OCI-LY3 (cell line): ENCODE data around the gene TMEM106A.

Experiments
- EZH2phosphoT487 ChIP-seq: fragments of 200-600 bp; shearing (Covaris generic); IDR thresholded peaks from 2 replicates; pipeline ENCODE4 v1.6.1; 2018; ENCODE audit warnings: antibody characterized with exemption, mixed run types, low read depth
- TF ChIP-seq, protein P1 (sequence below): fragments of 200-600, 300-600 bp; sonication (generic); IDR thresholded peaks from 2 replicates; pipeline ENCODE4 v1.5.1; 2014; ENCODE audit warnings: antibody characterized with exemption, low read length, low read depth

DNA sequence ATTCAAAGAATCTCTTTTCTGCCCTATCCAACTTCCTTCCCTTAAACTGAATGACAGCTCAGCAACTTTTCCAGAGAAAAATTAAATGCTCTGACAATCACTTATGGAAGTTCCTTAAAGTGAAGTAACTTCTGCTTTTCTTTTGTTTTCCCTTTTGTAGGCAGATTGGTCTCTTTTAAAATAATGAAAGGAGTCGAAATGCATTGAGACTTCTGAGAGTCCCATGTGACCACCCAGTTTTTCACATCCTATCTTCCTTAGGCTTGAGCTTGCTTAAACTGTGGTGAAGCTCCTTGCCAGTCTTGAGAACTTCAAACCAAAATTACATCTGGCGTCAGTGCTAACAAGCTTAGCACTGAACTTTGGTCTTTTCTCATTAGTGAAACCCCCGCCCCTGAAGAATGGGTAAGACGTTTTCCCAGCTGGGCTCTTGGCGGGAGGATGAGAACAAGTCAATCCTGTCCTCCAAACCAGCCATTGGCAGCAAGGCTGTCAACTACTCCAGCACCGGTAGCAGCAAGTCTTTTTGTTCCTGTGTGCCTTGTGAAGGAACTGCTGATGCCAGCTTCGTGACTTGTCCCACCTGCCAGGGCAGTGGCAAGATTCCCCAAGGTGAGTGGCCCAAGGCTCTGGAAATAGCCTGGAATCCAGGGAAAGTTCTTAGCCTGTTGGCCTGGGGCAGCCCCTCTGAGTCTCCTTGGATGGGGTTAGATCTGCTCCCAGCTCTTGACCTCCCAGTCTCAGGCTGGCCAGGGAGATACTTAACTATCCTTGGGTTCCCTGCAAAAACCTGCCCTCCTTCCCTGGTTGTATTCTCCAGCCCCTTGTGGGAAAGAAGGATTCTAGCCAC is 1.2 kb downstream of the TMEM106A start:
- TF ChIP-seq, protein P1, sequence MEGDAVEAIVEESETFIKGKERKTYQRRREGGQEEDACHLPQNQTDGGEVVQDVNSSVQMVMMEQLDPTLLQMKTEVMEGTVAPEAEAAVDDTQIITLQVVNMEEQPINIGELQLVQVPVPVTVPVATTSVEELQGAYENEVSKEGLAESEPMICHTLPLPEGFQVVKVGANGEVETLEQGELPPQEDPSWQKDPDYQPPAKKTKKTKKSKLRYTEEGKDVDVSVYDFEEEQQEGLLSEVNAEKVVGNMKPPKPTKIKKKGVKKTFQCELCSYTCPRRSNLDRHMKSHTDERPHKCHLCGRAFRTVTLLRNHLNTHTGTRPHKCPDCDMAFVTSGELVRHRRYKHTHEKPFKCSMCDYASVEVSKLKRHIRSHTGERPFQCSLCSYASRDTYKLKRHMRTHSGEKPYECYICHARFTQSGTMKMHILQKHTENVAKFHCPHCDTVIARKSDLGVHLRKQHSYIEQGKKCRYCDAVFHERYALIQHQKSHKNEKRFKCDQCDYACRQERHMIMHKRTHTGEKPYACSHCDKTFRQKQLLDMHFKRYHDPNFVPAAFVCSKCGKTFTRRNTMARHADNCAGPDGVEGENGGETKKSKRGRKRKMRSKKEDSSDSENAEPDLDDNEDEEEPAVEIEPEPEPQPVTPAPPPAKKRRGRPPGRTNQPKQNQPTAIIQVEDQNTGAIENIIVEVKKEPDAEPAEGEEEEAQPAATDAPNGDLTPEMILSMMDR = no peak
- TF ChIP-seq EZH2phosphoT487 = no peak
